Left renal cortex interstitium (tissue), 4 donors: Measurements from ENCODE around the gene CNN2. TPM values are rescaled to one million over a fixed set of nuclear protein-coding genes. Genes with fewer than 3 reads are reported as not detected.

Experiments used
- polyA plus RNA-seq, 4 donors: library from polyadenylated mRNA; unstranded; fragments of 120-200 nt; gene quantifications; one replicate each; pipeline ENCODE4 v1.2.1, GENCODE V29; 2013; ENCODE audit not compliant: insufficient read length in 4 of 4

CNN2 gene
- polyA plus RNA-seq, 4 donors, result 163 to 215 (median 186) TPM

Other genes with a start within 250 kb of the CNN2 start
- gene PTBP1, start 229.2 kb upstream of the CNN2 start, polyA plus RNA-seq, result 100 to 1,000 TPM; 344 to 430 (median 396) TPM
- gene PLPPR3, start 204.7 kb upstream of the CNN2 start, polyA plus RNA-seq, result 10 to 100 TPM; 11.6 to 24.0 (median 17.3) TPM
- gene AZU1, start 198.8 kb upstream of the CNN2 start, polyA plus RNA-seq, result 1 to 10 TPM; 1.0 to 3.4 (median 1.4) TPM
- gene PRTN3, start 185.6 kb upstream of the CNN2 start, polyA plus RNA-seq, result 1 to 10 TPM in 2 of 4 donors, under 1 TPM in 2; 0.65 to 2.7 (median 1.3) TPM
- gene ELANE, start 174.3 kb upstream of the CNN2 start, polyA plus RNA-seq, result under 1 TPM; 0.34 to 0.87 (median 0.40) TPM
- 1 to 10 TPM; 2.2 to 5.4 (median 4.3) TPM for gene CFD, start 166.9 kb upstream of the CNN2 start, polyA plus RNA-seq
- gene MED16, start 133.4 kb upstream of the CNN2 start, polyA plus RNA-seq, result 10 to 100 TPM; 44.5 to 90.9 (median 64.0) TPM
- gene RNU6-9, start 133.1 kb upstream of the CNN2 start, polyA plus RNA-seq, result not detected
- 10 to 100 TPM; 35.6 to 62.3 (median 53.4) TPM for gene R3HDM4, start 113.4 kb upstream of the CNN2 start, polyA plus RNA-seq
- 1 to 10 TPM in 2 of 4 donors, under 1 TPM in 2; 0.32 to 1.3 (median 1.00) TPM for gene KISS1R, start 109.3 kb upstream of the CNN2 start, polyA plus RNA-seq
- gene ARID3A, start 100.6 kb upstream of the CNN2 start, polyA plus RNA-seq, result 10 to 100 TPM; 16.3 to 37.2 (median 29.1) TPM
- 10 to 100 TPM; 33.2 to 68.7 (median 55.4) TPM for gene WDR18, start 42.3 kb upstream of the CNN2 start, polyA plus RNA-seq
- gene GRIN3B, start 26.2 kb upstream of the CNN2 start, polyA plus RNA-seq, result 1 to 10 TPM in 2 of 4 donors, under 1 TPM in 2; 0.41 to 1.4 (median 1.0) TPM
- gene TMEM259, start 5.5 kb upstream of the CNN2 start, polyA plus RNA-seq, result 100 to 1,000 TPM in 3 of 4 donors, 10 to 100 TPM in 1; 98.0 to 154 (median 130) TPM
- not detected for gene RNU6-2, start 5.1 kb upstream of the CNN2 start, polyA plus RNA-seq
- gene ABCA7, start 13.5 kb downstream of the CNN2 start, polyA plus RNA-seq, result 10 to 100 TPM in 1 of 4 donors, 1 to 10 TPM in 3; 6.9 to 14.0 (median 8.5) TPM
- 10 to 100 TPM in 3 of 4 donors, 1 to 10 TPM in 1; 9.4 to 14.9 (median 12.2) TPM for gene ARHGAP45, start 40.6 kb downstream of the CNN2 start, polyA plus RNA-seq
- gene POLR2E, start 68.8 kb downstream of the CNN2 start, polyA plus RNA-seq, result 100 to 1,000 TPM; 139 to 183 (median 154) TPM
- 100 to 1,000 TPM; 240 to 321 (median 259) TPM for gene GPX4, start 77.4 kb downstream of the CNN2 start, polyA plus RNA-seq
- gene SBNO2, start 147.7 kb downstream of the CNN2 start, polyA plus RNA-seq, result 10 to 100 TPM; 15.2 to 22.8 (median 20.1) TPM
- 10 to 100 TPM; 59.1 to 64.4 (median 61.9) TPM for gene STK11, start 179.2 kb downstream of the CNN2 start, polyA plus RNA-seq
- 1 to 10 TPM; 1.1 to 5.9 (median 3.5) TPM for gene CBARP, start 211.4 kb downstream of the CNN2 start, polyA plus RNA-seq
- 100 to 1,000 TPM in 3 of 4 donors, 10 to 100 TPM in 1; 83.4 to 185 (median 127) TPM for gene ATP5F1D, start 215.1 kb downstream of the CNN2 start, polyA plus RNA-seq
- gene MIDN, start 222.0 kb downstream of the CNN2 start, polyA plus RNA-seq, result 10 to 100 TPM; 39.9 to 83.0 (median 65.7) TPM
- gene CIRBP, start 242.7 kb downstream of the CNN2 start, polyA plus RNA-seq, result 1,000 to 10,000 TPM in 1 of 4 donors, 100 to 1,000 TPM in 3; 787 to 1,013 (median 826) TPM
- 10 to 100 TPM; 13.3 to 30.9 (median 26.1) TPM for gene FAM174C, start 248.9 kb downstream of the CNN2 start, polyA plus RNA-seq